SKM-1 (cell line): Measurements from ENCODE around the gene ANKMY1.

ENCODE experiments used
- DNase-seq: peaks from one replicate; lab custom pipeline; 2025; ENCODE audit not compliant: unreplicated experiment; lab: John Stamatoyannopoulos, UW

The ANKMY1 gene

GRCh38 chr2:240557808-240558207 lies at the start of gene ANKMY1:
TSS of gene ANKMY1 (minus strand) at chr2:240557988. CDS start at chr2:240557335, 653 bp downstream.
- DNase-seq = no peak

- DNase-seq = no peak
Measured at GRCh38 chr2:240605867-240606743, 48.3 kb upstream of the ANKMY1 start.

GRCh38 chr2:240604939-240605716 lies 47.3 kb upstream of the ANKMY1 start:
- no peak for DNase-seq

- peak; percentile 54 for DNase-seq
Measured at GRCh38 chr2:240604291-240604938, 46.6 kb upstream of the ANKMY1 start.

GRCh38 chr2:240603846-240604245 lies 46.1 kb upstream of the ANKMY1 start:
- no peak for DNase-seq

GRCh38 chr2:240603081-240603835 lies 45.5 kb upstream of the ANKMY1 start:
- no peak for DNase-seq

GRCh38 chr2:240602266-240603050 lies 44.7 kb upstream of the ANKMY1 start:
- no peak for DNase-seq

- no peak for DNase-seq
Measured at GRCh38 chr2:240601831-240602160, 44.0 kb upstream of the ANKMY1 start.

GRCh38 chr2:240601061-240601830 lies 43.5 kb upstream of the ANKMY1 start:
- no peak for DNase-seq

- no peak for DNase-seq
Measured at GRCh38 chr2:240600451-240600961, 42.7 kb upstream of the ANKMY1 start.

- DNase-seq = no peak
Measured at GRCh38 chr2:240599141-240599583, 41.4 kb upstream of the ANKMY1 start.

- DNase-seq = no peak
Measured at GRCh38 chr2:240598311-240598911, 40.6 kb upstream of the ANKMY1 start.

- no peak for DNase-seq
Measured at GRCh38 chr2:240597419-240598181, 39.8 kb upstream of the ANKMY1 start.

- no peak for DNase-seq
Measured at GRCh38 chr2:240597054-240597418, 39.2 kb upstream of the ANKMY1 start.

GRCh38 chr2:240596491-240596931 lies 38.7 kb upstream of the ANKMY1 start:
- no peak for DNase-seq

GRCh38 chr2:240596080-240596460 lies 38.3 kb upstream of the ANKMY1 start:
- no peak for DNase-seq

- no peak for DNase-seq
Measured at GRCh38 chr2:240595381-240596079, 37.7 kb upstream of the ANKMY1 start.
